Activated CD4-positive, alpha-beta T cell treated with anti-CD3 and anti-CD28 coated beads, Interleukin-2, Interleukin-6, amounts not matched to agents 100 ng/mL and 50 ng/mL, durations not matched to agents 16 hours and 8 hours (primary cell): Measurements from ENCODE around the gene ZFP36L2.

Experiments used
- DNase-seq: peaks from one replicate; pipeline ENCODE4 v3.0.0-alpha.2; 2020

Gene ZFP36L2

GRCh38 chr2:43184339-43184895 is 42.0 kb downstream of the ZFP36L2 start:
- peak; percentile 78 for DNase-seq

- no peak for DNase-seq
These were observed 42.7 kb downstream of the ZFP36L2 start for GRCh38 chr2:43183743-43184142.

- DNase-seq, result no peak
These were observed 45.5 kb downstream of the ZFP36L2 start for GRCh38 chr2:43180897-43181296.

- DNase-seq, result no peak
These were observed 46.5 kb downstream of the ZFP36L2 start for GRCh38 chr2:43179942-43180341.

GRCh38 chr2:43178602-43179542 is 47.5 kb downstream of the ZFP36L2 start:
- no peak for DNase-seq

- DNase-seq, result no peak
These were observed 48.3 kb downstream of the ZFP36L2 start for GRCh38 chr2:43178055-43178598.

- DNase-seq, result no peak
These were observed 50.0 kb downstream of the ZFP36L2 start for GRCh38 chr2:43176449-43176848.

- no peak for DNase-seq
These were observed 50.5 kb downstream of the ZFP36L2 start for GRCh38 chr2:43175876-43176275.

- DNase-seq, result no peak
These were observed 51.4 kb downstream of the ZFP36L2 start for GRCh38 chr2:43175020-43175441.

GRCh38 chr2:43174368-43174916 is 52.0 kb downstream of the ZFP36L2 start:
- peak; percentile 85 for DNase-seq
